HG03432 (cell line): Measurements from ENCODE around the gene DUSP22.
A peak's percentile ranks its signal among the peaks of the same experiment; 100 is the strongest.
"Not testable (repeated sequence)": the region's sequence is repeated elsewhere in the genome, so short reads cannot be mapped to it uniquely, and the experiment has no call there.

ENCODE experiments used
- ATAC-seq: cut with Tn5 transposase; IDR thresholded peaks from one replicate; pipeline ENCODE4 v1.9.1; 2021; ENCODE audit warnings: mild to moderate bottlenecking, moderate library complexity; ENCODE audit not compliant: unreplicated experiment

The DUSP22 gene

DNA sequence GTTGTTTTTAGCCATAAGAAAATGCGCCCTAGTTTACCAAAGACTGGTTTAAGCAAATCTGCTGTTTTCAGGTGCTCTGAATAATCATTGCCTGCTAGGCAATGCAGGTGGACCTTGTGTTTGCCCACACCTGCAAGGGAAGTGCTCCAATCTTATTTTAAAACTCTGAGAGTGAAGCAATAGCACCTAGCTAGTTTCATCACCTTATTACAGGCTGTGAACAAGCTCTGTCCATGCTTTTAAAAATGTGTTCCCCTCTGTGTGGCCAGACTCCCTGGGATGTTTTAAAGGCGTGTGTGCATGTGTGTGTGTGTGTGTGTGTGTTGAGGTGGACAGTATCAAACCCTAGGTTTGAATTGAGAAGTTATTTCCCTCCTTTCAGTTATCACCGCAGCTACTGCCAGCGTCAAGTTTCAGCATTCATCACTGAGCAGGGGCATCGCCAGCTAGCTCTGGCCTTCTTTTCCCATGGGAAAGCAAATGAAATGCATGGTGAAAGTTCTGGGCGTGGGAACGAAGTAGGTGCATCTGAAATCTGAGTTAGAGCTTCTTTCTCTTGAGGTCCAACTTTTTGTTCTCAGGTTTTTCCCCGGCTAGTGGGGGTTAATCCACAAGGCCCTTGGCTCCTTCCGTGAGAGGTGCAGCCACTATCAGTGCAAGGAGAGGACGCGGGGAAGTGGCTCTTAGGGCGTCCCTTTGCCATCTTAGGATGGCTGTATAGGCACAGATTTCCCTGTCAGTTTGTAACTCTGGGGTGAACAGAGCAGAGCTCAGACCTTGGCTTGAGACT, 30.8 kb downstream of the DUSP22 start:
- no peak for ATAC-seq

- ATAC-seq, result no peak
These were observed 31.4 kb downstream of the DUSP22 start for GRCh38 chr6:323730-324088.

DNA sequence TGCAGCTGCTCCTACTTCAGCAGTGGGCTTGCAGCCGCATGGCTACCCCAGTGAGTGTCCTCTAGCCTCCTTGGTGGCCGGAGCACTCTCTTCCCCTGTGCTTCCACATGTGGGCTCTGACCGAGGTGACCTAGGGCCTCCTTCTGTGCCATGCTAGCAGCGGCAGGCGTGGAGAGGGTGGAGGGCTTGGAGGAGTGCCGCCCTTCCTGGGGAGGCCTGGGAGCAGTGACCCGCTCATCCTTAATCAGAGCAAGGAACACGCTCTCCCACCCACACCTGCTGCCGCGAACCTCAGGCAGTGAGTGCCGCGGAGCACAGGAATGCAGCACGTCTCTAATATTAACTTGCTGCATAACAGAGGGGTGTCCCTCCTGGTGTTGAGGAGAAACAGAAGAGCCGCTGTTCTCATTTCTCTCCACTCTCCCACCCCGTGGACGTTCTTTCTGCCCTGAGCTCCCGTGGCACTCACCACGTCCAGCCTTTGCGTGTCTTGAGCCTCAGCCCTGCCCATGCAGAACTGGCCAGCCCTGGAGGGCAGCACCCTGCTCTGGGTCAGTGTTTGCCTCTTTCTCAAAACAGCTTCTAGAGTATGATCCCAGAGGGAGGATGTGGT, 31.9 kb downstream of the DUSP22 start:
- no peak for ATAC-seq

- ATAC-seq, result no peak
These were observed 32.4 kb downstream of the DUSP22 start for GRCh38 chr6:324729-325125.

DNA sequence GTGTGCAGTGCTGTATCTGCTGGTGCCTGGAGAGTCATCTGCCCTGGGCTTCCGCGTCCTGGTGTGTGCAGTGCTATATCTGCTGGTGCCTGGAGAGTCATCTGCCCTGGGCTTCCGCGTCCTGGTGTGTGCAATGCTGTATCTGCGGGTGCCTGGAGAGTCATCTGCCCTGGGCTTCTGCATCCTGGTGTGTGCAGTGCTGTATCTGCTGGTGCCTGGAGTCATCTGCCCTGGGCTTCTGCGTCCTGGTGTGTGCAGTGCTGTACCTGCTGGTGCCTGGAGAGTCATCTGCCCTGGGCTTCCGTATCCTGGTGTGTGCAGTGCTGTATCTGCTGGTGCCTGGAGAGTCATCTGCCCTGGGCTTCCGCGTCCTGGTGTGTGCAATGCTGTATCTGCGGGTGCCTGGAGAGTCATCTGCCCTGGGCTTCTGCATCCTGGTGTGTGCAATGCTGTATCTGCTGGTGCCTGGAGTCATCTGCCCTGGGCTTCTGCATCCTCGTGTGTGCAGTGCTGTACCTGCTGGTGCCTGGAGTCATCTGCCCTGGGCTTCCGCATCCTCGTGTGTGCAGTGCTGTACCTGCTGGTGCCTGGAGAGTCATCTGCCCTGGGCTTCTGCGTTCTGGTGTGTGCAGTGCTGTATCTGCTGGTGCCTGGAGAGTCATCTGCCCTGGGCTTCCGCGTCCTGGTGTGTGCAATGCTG, 33.0 kb downstream of the DUSP22 start:
- ATAC-seq, result not testable (repeated sequence)

DNA sequence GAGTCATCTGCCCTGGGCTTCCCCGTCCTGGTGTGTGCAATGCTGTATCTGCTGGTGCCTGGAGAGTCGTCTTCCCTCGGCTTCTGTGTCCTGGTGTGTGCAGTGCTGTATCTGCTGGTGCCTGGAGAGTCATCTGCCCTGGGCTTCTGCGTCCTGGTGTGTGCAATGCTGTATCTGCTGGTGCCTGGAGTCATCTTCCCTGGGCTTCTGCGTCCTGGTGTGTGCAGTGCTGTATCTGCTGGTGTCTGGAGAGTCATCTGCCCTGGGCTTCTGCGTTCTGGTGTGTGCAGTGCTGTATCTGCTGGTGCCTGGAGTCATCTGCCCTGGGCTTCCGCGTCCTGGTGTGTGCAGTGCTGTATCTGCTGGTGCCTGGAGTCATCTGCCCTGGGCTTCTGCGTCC, 33.8 kb downstream of the DUSP22 start:
- not testable (repeated sequence) for ATAC-seq

DNA sequence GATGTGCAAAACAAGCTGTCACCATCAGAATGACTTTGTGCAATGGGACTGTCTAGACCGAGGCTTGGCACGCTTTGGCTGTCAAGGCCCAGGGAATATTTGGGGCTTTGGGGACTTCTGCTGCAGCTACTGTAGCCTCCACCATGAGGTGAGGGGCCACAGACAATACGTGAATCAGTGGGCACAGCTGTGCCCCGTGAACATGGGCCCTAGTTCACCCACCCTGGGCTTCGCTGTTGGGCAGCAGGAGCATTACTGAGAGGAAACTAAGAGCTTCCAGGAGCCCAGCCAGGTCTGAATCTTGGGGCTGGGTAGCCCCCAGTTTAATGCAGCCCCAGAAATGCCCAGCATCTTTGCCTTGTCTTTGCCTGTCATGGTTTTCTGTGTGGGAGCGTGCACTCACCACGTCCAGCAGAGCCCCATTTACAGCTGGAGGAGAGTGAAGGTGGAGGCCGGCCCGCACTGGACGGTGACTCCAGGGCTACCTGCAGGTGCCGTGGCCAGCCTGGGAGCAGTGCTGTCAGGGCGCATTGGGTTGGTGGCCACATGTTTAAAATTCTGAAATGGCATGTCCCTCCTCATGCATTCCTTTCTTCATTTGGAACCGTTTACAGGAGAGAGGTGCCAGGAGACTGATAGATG, 34.7 kb downstream of the DUSP22 start:
- no peak for ATAC-seq

DNA sequence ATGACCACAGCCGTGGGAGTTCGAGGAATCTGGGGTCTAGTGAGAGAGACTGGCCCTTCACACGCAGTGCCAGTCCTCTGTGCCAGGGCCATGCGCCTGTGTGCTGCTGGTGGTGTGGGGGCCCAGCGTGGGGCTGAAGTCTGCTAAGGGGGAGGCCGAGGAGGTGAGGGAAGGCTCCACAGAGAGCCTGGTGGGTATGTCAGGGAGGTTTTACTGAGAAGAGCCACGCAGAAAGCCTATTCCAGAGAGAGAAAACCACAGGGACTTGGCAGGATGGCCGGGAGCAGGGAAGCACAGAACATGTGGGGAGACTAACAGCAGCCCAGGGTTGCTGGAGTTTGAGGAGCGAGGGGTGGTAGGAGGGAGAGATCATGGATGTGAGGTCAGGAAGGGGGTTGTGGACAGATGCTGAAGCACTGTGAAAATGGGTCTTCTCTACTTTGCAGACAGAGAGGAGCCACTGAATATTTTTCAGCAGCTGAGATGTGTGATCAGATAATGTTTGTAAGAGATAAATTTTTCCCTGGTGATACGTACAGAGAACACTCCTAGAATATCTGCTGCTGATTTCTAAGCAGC, 35.3 kb downstream of the DUSP22 start:
- peak; percentile 0 for ATAC-seq

GRCh38 chr6:328136-328670, 35.9 kb downstream of the DUSP22 start:
- peak; percentile 73 for ATAC-seq

DNA sequence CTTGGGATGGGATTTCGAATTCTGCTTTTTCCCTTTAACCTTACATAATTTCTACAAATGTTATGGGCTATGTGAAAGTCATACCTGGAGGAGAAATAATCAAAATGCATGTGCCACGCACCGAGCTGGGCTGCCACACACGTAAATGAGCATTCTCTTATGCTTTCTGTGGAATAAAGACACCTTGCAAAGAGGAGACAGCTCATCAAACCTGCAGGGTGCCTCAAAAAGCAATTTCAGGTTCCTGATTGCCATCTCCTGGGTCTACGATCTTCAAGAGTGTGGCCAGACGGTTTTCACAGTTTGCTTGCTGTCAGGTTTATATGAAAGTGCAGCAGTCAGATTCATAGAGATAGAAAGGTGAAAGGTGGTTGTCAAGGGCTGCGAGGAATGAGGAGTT, 36.6 kb downstream of the DUSP22 start:
- no peak for ATAC-seq

- ATAC-seq, result no peak
These were observed 37.8 kb downstream of the DUSP22 start for GRCh38 chr6:329888-330691.

- no peak for ATAC-seq
These were observed 38.7 kb downstream of the DUSP22 start for GRCh38 chr6:330948-331347.

GRCh38 chr6:331622-332521, 39.6 kb downstream of the DUSP22 start:
- ATAC-seq, result peak; percentile 48

GRCh38 chr6:332671-333070, 40.4 kb downstream of the DUSP22 start:
- no peak for ATAC-seq

DNA sequence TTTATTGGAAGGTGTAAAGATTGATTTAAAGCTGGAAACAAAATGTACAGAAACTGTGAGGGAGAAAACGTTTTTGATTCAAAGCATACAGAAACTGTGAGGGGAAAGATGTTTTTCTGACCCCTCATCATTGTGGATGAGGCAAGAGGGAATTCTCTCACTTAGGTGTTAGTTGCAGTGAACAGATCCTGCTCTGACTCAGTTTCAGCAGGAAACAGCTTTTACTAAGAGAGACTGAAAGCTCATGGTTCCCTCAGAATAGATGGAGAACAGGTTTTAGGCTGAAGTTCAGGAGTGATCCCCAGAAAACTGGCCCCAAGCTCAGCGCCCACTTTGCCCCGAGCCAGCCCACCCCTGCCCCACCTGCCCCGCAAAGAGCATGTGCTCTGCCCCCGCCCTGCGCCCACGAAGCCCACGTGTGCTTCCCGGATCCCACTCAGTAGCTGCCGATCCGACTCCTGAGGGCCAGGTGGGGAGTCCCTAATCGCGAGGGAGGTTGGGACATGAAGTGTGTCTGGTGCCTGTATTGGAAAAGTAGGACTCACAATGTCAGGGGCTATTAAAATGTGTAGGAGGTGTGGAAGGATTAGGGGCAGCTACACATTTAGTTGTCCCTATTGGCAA, 41.2 kb downstream of the DUSP22 start:
- ATAC-seq, result no peak

- no peak for ATAC-seq
These were observed 42.5 kb downstream of the DUSP22 start for GRCh38 chr6:334536-335510.

- no peak for ATAC-seq
These were observed 43.3 kb downstream of the DUSP22 start for GRCh38 chr6:335572-335971.
